ENCODE results near the gene TTLL1.
A peak's percentile ranks its signal among the peaks of the same experiment; 100 is the strongest.
"Not testable (repeated sequence)": the region's sequence is repeated elsewhere in the genome, so short reads cannot be mapped to it uniquely, and the experiment has no call there.

Gene TTLL1

GRCh38 chr22:43104056-43104625 lies 14.9 kb upstream of the TTLL1 start:
- H3K4me3 Mint-ChIP-seq: not testable (repeated sequence)

GRCh38 chr22:43101306-43101705 lies 12.1 kb upstream of the TTLL1 start:
- H3K4me3 Mint-ChIP-seq: no peak overlapping the region
- peaks cover 7% of the 10 kb centered on the region for H3K4me1 Mint-ChIP-seq
- H3K9me3 Mint-ChIP-seq: no peaks in the 10 kb centered on the region
- H3K27ac Mint-ChIP-seq (ENCODE audit: low read depth): no peak overlapping the region
- no peak for ATAC-seq (replicated peaks; ENCODE audit: extremely low read depth, poor library complexity, severe bottlenecking)
- no peak for DNase-seq (ENCODE audit: low spot score in 2 of 2)
- H3K36me3 Mint-ChIP-seq (ENCODE audit: insufficient read depth): peaks cover 3% of the 10 kb centered on the region
- H3K27me3 Mint-ChIP-seq: no peaks in the 10 kb centered on the region

More at GRCh38 chr22:43104056-43104625, 14.9 kb upstream of the TTLL1 start:
- not testable (repeated sequence) for H3K27me3 Mint-ChIP-seq; H3K27ac Mint-ChIP-seq (ENCODE audit: low read depth); DNase-seq (ENCODE audit: low spot score in 2 of 2); H3K36me3 Mint-ChIP-seq (ENCODE audit: insufficient read depth); H3K9me3 Mint-ChIP-seq; ATAC-seq (replicated peaks; ENCODE audit: extremely low read depth, poor library complexity, severe bottlenecking); H3K4me1 Mint-ChIP-seq

- no peak for ATAC-seq (replicated peaks; ENCODE audit: extremely low read depth, poor library complexity, severe bottlenecking)
- Mint-ChIP-seq H3K27ac (ENCODE audit: low read depth) (no peak overlapping the region), H3K4me1 (peaks cover 7% of the 10 kb centered on the region), H3K27me3 (no peaks in the 10 kb centered on the region), H3K4me3 (no peak overlapping the region), H3K36me3 (ENCODE audit: insufficient read depth) (peaks cover 3% of the 10 kb centered on the region), H3K9me3 (peaks cover 6% of the 10 kb centered on the region)
- no peak for DNase-seq (ENCODE audit: low spot score in 2 of 2)
Measured at GRCh38 chr22:43100225-43100624, 11.0 kb upstream of the TTLL1 start.

- peaks cover 6% of the 10 kb centered on the region for H3K9me3 Mint-ChIP-seq
- DNase-seq (ENCODE audit: low spot score in 2 of 2): no peak
- H3K4me1 Mint-ChIP-seq: peaks cover 6% of the 10 kb centered on the region
- no peaks in the 10 kb centered on the region for H3K27me3 Mint-ChIP-seq
- no peak for ATAC-seq (replicated peaks; ENCODE audit: extremely low read depth, poor library complexity, severe bottlenecking)
- no peak overlapping the region for H3K27ac Mint-ChIP-seq (ENCODE audit: low read depth)
- H3K4me3 Mint-ChIP-seq: no peak overlapping the region
- peaks cover 3% of the 10 kb centered on the region for H3K36me3 Mint-ChIP-seq (ENCODE audit: insufficient read depth)
Measured at GRCh38 chr22:43099095-43099494, 9.9 kb upstream of the TTLL1 start.

- H3K9me3 Mint-ChIP-seq: peaks cover 6% of the 10 kb centered on the region
- H3K36me3 Mint-ChIP-seq (ENCODE audit: insufficient read depth): peaks cover 3% of the 10 kb centered on the region
- no peaks in the 10 kb centered on the region for H3K4me1 Mint-ChIP-seq
- no peak overlapping the region for H3K27ac Mint-ChIP-seq (ENCODE audit: low read depth)
- ATAC-seq (replicated peaks; ENCODE audit: extremely low read depth, poor library complexity, severe bottlenecking) (no peak), DNase-seq (ENCODE audit: low spot score in 2 of 2) (no peak)
- no peaks in the 10 kb centered on the region for H3K27me3 Mint-ChIP-seq
- no peak overlapping the region for H3K4me3 Mint-ChIP-seq
Measured at GRCh38 chr22:43098356-43098755, 9.2 kb upstream of the TTLL1 start.

- no peak for DNase-seq (ENCODE audit: low spot score in 2 of 2)
- Mint-ChIP-seq H3K27ac (ENCODE audit: low read depth) (no peak overlapping the region), H3K36me3 (ENCODE audit: insufficient read depth) (peaks cover 3% of the 10 kb centered on the region)
Measured at GRCh38 chr22:43096420-43096819, 7.2 kb upstream of the TTLL1 start.

GRCh38 chr22:43094551-43094950 lies 5.4 kb upstream of the TTLL1 start:
- no peak for DNase-seq (ENCODE audit: low spot score in 2 of 2)
- H3K4me1 Mint-ChIP-seq: no peaks in the 10 kb centered on the region
- H3K4me3 Mint-ChIP-seq: no peak overlapping the region
- no peak overlapping the region for H3K27ac Mint-ChIP-seq (ENCODE audit: low read depth)
- peaks cover 3% of the 10 kb centered on the region for H3K36me3 Mint-ChIP-seq (ENCODE audit: insufficient read depth)
- peaks cover 6% of the 10 kb centered on the region for H3K9me3 Mint-ChIP-seq
- no peaks in the 10 kb centered on the region for H3K27me3 Mint-ChIP-seq
- ATAC-seq (replicated peaks; ENCODE audit: extremely low read depth, poor library complexity, severe bottlenecking): no peak

More at GRCh38 chr22:43096420-43096819, 7.2 kb upstream of the TTLL1 start:
- H3K4me1 Mint-ChIP-seq: no peaks in the 10 kb centered on the region
- H3K9me3 Mint-ChIP-seq: peaks cover 6% of the 10 kb centered on the region
- no peak overlapping the region for H3K4me3 Mint-ChIP-seq
- no peaks in the 10 kb centered on the region for H3K27me3 Mint-ChIP-seq
- no peak for ATAC-seq (replicated peaks; ENCODE audit: extremely low read depth, poor library complexity, severe bottlenecking)

GRCh38 chr22:43094085-43094484 lies 4.9 kb upstream of the TTLL1 start:
- Mint-ChIP-seq H3K27me3 (no peaks in the 10 kb centered on the region), H3K9me3 (peaks cover 6% of the 10 kb centered on the region), H3K4me1 (no peaks in the 10 kb centered on the region), H3K4me3 (no peak overlapping the region), H3K36me3 (ENCODE audit: insufficient read depth) (peaks cover 8% of the 10 kb centered on the region), H3K27ac (ENCODE audit: low read depth) (no peak overlapping the region)
- ATAC-seq (replicated peaks; ENCODE audit: extremely low read depth, poor library complexity, severe bottlenecking): no peak
- no peak for DNase-seq (ENCODE audit: low spot score in 2 of 2)

GRCh38 chr22:43092085-43092484 lies 2.9 kb upstream of the TTLL1 start:
- DNase-seq (ENCODE audit: low spot score in 2 of 2) (no peak), ATAC-seq (replicated peaks; ENCODE audit: extremely low read depth, poor library complexity, severe bottlenecking) (no peak)
- Mint-ChIP-seq H3K27ac (ENCODE audit: low read depth) (no peak overlapping the region), H3K4me3 (no peak overlapping the region), H3K36me3 (ENCODE audit: insufficient read depth) (peaks cover 9% of the 10 kb centered on the region), H3K9me3 (peaks cover 6% of the 10 kb centered on the region), H3K4me1 (peaks cover 8% of the 10 kb centered on the region), H3K27me3 (no peaks in the 10 kb centered on the region)

GRCh38 chr22:43090130-43090789 lies 1.1 kb upstream of the TTLL1 start:
- H3K4me1 Mint-ChIP-seq: peaks cover 26% of the 10 kb centered on the region
- peak overlapping the region; percentile 81 for H3K4me3 Mint-ChIP-seq
- no peaks in the 10 kb centered on the region for H3K27me3 Mint-ChIP-seq
- peaks cover under 1% of the 10 kb centered on the region for H3K9me3 Mint-ChIP-seq
- ATAC-seq (replicated peaks; ENCODE audit: extremely low read depth, poor library complexity, severe bottlenecking): no peak
- no peak overlapping the region for H3K27ac Mint-ChIP-seq (ENCODE audit: low read depth)
- peaks cover 8% of the 10 kb centered on the region for H3K36me3 Mint-ChIP-seq (ENCODE audit: insufficient read depth)
- DNase-seq (ENCODE audit: low spot score in 2 of 2): peak in 1 of 2 donors; percentile 19

GRCh38 chr22:43088627-43088983 lies 586 bp downstream of the TTLL1 start:
- peak overlapping the region; percentile 81 for H3K4me3 Mint-ChIP-seq
- ATAC-seq (replicated peaks; ENCODE audit: extremely low read depth, poor library complexity, severe bottlenecking) (no peak), DNase-seq (ENCODE audit: low spot score in 2 of 2) (no peak)
- H3K36me3 Mint-ChIP-seq (ENCODE audit: insufficient read depth): peaks cover 8% of the 10 kb centered on the region
- H3K4me1 Mint-ChIP-seq: peaks cover 27% of the 10 kb centered on the region
- H3K27ac Mint-ChIP-seq (ENCODE audit: low read depth): peak overlapping the region; percentile 77
- no peaks in the 10 kb centered on the region for H3K27me3 Mint-ChIP-seq
- no peaks in the 10 kb centered on the region for H3K9me3 Mint-ChIP-seq

GRCh38 chr22:43085658-43086606 lies 3.3 kb downstream of the TTLL1 start:
- H3K4me1 Mint-ChIP-seq: peaks cover 27% of the 10 kb centered on the region
- DNase-seq (ENCODE audit: low spot score in 2 of 2): peak in 1 of 2 donors; percentile 57
- H3K27ac Mint-ChIP-seq (ENCODE audit: low read depth): peak overlapping the region; percentile 92
- no peaks in the 10 kb centered on the region for H3K9me3 Mint-ChIP-seq
- H3K36me3 Mint-ChIP-seq (ENCODE audit: insufficient read depth): peaks cover 8% of the 10 kb centered on the region
- peak overlapping the region; percentile 64 for H3K4me3 Mint-ChIP-seq
- peak; percentile 62 for ATAC-seq (replicated peaks; ENCODE audit: extremely low read depth, poor library complexity, severe bottlenecking)
- no peaks in the 10 kb centered on the region for H3K27me3 Mint-ChIP-seq

Data from central memory CD8-positive, alpha-beta T cell (primary cell).